HK-2 (cell line): ENCODE data around the gene YPEL3.
"Not testable (repeated sequence)": the region's sequence is repeated elsewhere in the genome, so short reads cannot be mapped to it uniquely, and the experiment has no call there.

ENCODE experiments used
- DNase-seq: peaks from one replicate; pipeline ENCODE4 v3.0.0-alpha.2; 2018; ENCODE audit not compliant: unreplicated experiment

The YPEL3 gene

DNA sequence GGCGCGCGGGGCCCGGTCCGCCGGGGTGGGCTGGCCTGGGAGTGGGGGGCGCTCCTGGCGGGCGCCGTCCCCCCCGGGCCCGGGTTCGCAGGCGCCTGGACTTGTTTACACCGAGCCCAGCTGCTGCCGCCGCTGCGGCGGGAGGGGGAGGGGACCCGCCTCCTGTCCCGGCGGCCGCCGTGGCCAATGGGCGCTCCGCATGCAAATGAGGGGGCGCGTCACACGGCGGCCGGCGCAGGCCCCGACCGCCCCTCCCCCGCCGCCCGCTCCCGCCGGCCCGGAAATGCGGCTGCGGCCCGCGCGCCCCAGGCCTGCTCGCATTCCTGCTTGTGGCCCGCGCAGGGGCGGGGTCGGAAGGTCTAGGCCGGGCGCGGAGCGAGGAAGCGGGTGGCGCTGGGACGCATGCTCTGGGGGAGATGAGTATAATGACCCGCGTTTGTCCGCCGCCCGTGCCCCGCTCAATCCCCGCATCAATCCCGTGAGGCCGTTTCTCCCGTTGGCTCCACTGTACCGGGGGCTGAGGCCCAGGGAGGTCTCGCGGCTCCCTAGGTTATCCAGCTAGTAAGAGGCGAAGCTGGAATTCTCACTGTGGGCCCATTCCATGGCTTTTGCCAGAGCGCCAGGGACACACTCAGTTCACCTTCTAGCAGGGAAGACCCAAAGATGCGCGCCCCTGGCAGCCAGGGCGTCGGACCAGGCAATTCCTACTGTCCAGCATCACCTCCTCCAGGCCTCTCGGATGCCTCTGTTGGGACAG, at the start of gene YPEL3:
TSS of gene YPEL3 (minus strand) at position 109 of the 757 bp plus-strand sequence. CDS start 731 bp downstream, outside the sequence.
- DNase-seq = peak; percentile 72

DNA sequence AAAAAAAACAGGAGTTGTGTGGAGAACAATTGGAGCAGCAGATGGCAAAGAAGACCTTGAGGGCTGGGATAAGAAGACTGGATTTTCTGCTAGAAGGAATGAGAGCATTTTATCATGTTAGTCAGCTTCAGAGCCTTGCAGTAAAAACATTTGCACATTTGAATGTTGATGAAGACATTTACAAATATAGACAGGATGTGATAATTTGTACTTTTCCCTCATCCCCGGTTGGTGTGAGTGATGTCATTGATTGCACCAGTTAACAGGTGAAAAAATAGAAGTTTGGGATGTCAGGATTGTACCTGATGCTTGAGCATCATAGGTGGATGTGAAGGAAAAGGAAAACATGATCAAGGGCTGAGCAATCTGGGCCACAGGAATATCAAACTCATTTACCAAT, 49.6 kb upstream of the YPEL3 start:
- no peak for DNase-seq

DNA sequence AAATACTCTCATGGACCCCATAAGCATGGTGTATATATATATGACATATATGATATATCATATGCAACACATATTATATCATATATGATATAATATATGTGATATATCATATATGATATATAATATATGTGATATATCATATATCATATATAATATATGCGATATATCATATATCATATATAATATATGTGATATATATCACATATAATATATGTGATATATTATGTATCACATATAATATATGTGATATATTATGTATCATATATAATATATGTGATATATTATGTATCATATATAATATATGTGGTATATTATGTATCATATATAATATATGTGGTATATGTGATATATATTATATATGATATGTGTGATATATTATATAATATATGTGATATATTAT, 48.9 kb upstream of the YPEL3 start:
- no peak for DNase-seq

- no peak for DNase-seq
Measured at GRCh38 chr16:30144017-30144416, 48.0 kb upstream of the YPEL3 start.

- no peak for DNase-seq
Measured at GRCh38 chr16:30143347-30143702, 47.3 kb upstream of the YPEL3 start.

GRCh38 chr16:30142672-30143346, 46.8 kb upstream of the YPEL3 start:
- no peak for DNase-seq

DNA sequence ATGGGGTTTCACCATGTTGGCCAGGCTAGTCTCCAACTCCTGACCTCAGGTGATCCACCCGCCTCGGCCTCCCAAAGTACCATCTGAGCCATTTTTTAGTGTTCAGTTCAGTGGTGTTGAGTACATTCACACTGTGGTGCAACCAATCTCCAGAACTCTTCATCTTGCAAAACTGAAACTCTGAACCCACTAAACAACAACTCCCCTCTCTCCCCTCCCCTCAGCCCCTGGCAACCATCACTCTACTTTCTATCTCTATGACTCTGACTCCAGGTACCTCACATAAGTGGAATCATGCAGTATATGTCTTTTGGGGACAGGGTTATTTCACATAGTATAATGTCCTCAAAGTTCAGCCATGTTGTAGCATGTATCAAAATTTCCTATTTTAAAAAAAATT, 45.7 kb upstream of the YPEL3 start:
- no peak for DNase-seq

DNA sequence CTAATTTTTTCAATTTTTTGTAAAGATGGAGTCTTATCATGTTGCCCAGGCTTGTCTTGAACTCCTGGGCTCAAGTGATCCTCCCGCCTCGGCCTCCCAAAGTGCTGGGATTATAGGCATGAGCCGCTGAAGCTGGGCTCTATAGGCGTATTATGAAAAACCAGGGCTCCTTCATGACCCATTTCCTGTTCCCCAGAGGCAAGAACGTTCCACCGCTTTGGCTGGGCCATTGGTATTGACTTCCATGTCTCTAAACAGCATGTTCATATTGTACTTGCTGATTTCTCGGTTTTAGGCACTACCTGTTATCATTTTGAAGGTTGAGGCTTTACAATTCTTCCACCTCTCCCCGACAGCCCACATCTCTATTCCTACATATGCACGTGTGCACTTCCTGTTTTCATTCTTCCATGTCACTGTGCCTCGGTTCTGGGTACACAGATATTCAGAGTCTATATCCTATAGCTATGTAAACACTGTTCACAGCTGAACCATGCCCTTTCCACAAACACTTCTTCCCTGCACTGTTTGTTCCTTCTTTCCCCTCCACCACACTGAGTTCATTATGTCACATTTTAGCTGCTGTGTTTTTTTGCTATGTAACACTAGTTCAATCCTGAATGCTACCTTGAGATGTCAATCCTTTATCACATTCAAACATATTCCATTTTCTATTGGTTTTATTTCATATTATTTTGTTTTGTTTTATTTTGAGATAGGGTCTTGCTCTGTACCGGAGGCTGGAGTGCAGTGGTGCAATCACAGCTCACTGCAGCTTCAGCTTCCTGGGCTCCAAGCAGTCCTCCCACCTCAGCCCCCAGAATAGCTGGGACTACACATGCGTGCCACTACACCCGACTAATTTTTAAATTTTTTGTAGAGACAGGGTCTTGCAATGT, 43.8 kb upstream of the YPEL3 start:
- no peak for DNase-seq

- DNase-seq = no peak
Measured at GRCh38 chr16:30137897-30138296, 41.9 kb upstream of the YPEL3 start.

DNA sequence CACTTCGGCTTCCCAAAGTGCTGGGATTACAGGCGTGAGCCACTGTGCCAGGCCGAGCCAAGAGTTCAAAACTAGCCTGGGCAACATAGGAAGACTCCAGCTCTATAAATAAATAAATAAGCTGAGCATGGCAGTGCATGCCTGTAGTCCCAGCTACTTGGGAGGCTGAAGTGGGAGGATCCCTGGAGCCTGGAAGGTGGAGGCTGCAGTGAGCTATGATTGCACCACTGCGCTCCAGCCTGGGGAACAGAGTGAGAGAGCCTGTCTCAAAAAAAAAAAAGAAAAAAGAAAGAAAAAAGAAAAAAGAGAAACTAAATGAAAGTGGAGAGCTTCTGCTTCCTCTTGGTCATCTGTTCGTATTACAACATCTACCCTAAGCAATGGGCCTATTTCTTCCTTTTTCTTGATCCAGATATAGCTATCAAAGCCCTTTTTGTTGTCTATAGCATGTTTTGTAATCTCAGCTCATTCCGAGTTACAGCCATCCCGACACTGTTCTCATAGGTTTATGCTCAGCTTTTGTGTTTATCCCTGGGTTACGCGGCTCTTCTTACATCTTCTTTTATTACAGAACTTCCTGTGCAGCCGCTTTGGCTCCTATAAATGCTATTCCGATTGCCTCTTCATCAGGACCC, 41.1 kb upstream of the YPEL3 start:
- no peak for DNase-seq

DNA sequence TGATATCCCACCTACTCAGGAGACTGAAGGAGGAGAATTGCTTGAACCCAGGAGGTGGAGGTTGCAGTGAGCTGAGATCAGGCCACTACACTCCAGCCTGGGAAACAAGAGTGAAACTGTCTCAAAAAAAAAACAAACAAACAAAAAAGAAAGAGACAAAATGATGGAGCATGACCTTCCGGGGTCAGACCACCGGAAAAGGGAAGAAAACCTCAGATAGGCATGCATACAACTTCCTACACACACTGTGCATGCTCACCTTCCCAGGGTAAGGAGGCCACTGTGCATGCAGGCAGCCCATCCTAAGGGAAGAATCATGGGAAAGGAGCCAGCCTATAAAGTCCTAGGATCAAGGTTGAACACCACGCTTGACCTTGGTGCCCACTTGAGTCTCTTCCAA, 36.6 kb upstream of the YPEL3 start:
- no peak for DNase-seq

GRCh38 chr16:30131869-30132475, 36.0 kb upstream of the YPEL3 start:
- no peak for DNase-seq

DNA sequence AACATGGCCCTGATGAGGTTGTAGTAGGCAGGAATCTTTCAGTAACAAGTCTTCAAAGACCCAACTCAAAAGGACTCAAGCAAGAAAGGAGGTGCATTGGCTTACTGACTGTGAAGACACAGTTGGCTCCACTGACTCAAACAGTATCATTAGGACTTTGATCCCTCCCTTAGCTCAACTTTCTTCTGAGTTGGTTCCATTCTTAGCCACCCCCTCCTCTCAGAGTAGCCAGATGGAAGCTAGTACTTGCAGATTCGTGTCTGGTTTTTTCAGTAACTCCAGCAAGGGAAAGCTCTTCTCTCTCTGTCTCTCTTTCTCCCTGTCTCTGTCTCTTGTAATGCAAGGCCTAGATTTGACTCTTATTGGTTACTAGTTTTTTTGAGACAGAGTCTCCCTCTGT, 32.0 kb upstream of the YPEL3 start:
- no peak for DNase-seq

DNA sequence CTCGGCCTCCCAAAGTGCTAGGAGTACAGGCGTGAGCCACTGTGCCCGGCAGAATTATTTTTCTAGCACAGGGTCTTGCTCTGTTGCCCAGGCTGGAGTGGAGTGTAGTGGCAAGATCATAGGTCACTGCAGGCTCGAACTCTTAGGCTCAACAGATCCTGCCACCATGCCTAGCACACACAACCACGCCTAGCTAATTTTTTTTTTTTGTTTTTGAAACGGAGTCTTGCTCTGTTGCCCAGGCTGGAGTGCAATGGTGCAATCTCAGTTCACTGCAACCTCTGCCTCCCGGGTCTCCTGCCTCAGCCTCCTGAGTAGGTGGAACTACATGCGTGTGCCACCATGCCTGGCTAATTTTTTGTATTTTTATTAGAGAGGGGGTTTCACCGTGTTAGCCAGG, 29.7 kb upstream of the YPEL3 start:
- DNase-seq = not testable (repeated sequence)

DNA sequence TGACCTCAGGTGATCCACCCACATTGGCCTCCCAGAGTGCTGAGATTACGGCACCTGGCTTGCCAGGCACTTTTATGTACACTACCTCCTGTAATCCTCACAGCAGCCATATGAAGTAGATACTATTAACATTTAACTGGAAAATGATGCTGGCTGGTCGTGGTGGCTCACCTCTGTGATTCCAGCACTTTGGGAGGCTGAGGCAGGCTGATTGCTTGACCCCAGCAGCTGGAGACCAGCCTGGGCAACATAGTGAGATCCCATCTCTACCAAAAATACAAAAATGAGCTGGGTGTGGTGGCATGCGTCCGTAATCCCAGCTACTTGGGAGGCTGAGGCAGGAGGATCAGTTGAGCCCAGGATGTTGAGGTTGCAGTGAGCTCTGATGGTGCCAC, 29.0 kb upstream of the YPEL3 start:
- no peak for DNase-seq

DNA sequence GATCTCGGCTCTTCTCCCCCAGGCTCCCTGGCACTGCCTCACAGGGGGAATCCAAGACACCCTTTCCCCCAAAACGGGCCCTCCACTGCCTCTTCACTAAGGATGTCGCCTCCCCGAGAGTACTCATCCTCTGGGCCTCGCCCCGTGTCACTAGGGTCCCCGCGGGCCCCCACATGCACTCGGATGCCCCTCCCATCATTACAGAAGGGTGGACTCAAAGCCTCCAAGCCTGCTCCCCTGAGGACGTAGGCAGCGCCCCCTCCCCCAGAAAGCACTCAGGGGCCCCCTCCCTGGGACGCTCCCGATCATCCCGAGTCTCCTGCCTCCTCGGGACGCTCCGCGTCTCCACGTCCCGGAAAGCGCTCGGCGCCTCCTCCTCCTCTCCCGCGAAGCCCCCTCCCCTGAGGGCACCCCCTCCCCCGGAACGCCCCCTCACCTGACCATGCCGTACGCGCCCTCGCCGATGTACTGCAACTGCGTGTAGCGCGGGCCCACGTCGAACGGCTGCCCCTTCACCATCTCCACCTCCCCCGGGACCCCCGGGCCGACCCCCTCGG, 26.7 kb upstream of the YPEL3 start:
- DNase-seq = no peak

GRCh38 chr16:30121741-30122571, 25.9 kb upstream of the YPEL3 start:
- no peak for DNase-seq

- DNase-seq = no peak
Measured at GRCh38 chr16:30120340-30121105, 24.5 kb upstream of the YPEL3 start.

DNA sequence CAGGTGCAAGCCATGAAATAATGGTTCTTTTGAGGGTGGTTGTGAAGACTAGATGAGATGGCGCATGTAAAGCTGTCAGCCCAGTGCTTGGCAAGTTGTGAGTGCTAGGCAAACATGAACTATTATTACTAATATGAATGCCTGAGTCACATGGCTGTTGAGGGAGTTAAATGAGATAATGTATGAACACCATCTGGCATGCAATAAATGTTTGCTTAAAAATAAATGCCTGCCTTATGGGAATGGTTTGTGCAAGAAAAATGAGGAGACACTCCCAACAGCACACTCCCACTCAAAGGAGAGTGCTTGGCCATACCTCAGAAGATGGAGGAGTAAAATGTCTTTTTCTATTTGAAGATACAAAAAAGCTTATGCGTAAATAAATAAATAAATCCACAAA, 23.4 kb upstream of the YPEL3 start:
- no peak for DNase-seq

- DNase-seq = no peak
Measured at GRCh38 chr16:30117768-30118167, 21.8 kb upstream of the YPEL3 start.
